Stimulated activated CD4-positive, alpha-beta T cell treated with anti-CD3 and anti-CD28 coated beads, Interleukin-2, amount 100 ng/mL, for 24 hours (primary cell): Measurements from ENCODE around the gene TMX2.
"Not testable (repeated sequence)": the region's sequence is repeated elsewhere in the genome, so short reads cannot be mapped to it uniquely, and the experiment has no call there.

Experiments
- DNase-seq, 2 donors: peaks; one replicate each; pipeline ENCODE4 v3.0.0-alpha.2; 2020

The TMX2 gene

GRCh38 chr11:57716726-57717125, 4.3 kb downstream of the TMX2 start:
- DNase-seq, result not testable (repeated sequence)

- no peak for DNase-seq
Observed at GRCh38 chr11:57727185-57727584, 14.8 kb downstream of the TMX2 start.

DNA sequence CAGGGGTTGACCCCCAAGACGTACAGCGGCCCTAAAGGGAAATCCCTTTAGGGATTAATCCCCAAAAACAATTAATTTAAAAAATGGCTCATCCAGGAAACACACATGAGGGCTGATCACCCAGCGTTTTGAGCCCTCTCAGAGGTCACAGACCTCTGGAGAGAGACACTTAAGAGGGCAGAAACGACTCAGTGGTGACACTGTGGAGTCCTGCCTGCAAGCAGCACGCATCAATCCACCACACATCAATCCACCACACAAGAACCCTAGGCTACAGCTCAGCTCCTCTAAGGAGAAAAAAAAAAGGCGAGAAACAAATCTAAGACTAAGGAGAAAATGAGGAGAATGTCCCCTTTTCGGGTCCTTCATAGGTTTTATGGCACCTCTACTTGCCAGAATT, 16.4 kb downstream of the TMX2 start:
- DNase-seq, result no peak

DNA sequence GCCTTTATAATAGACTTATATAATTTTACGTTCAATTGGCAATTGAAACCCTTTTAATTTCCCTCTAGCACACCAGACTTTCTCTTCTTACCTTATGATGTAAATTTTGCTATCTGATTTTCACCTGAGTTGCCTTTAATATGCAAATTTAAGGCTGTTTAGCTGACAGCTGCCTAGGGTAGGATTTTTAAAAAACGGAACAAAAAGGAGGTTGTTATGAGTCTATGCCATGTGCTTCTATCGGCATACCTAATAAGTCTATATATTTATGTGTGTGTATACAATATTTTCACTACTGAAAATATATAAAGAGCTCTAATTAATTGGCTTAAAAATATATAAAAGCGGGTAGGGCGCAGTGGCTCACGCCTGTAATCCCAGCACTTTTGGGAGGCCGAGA, 17.1 kb downstream of the TMX2 start:
- DNase-seq, result no peak

GRCh38 chr11:57732661-57733060, 20.3 kb downstream of the TMX2 start:
- DNase-seq, result no peak

DNA sequence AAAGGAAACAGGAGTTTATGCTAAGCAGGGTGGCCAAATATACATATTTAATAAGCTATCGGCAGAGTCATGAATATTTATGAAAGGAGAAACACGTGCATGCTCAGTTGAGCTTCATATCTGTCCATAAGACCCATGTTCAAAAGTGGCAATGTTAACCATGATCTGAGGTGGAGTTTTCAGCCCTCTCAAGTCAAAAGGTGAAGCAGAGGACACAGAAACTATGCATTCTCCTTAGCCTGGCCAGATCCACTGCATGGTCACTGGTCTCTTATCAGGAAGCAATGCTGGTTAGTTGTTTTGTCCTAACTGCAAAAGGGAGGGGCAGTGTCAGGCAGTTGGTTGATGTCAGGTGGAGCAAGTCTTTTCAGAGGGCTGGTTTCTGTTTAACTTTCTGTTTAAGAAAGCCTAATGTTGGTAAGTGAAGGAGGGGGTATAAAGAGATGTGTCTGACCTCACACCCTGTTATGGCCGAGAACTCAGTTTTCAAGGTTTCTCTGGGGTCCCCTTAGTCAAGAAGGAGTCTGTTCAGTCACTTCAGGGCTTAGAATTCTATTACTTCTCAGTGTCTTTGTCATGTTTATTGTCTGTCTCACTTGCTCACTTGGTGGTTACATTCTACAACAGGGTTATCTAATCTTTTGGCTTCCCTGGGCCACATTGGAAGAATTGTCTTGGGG, 23.4 kb downstream of the TMX2 start:
- DNase-seq, result no peak

- peak; percentile 96 for DNase-seq
Observed at GRCh38 chr11:57741132-57742086, 29.0 kb downstream of the TMX2 start, which contains the start of gene SELENOH. Gene SELENOH, plus strand, starts transcription at chr11:57741491. Its CDS starts 105 bp downstream, at chr11:57741596.

DNA sequence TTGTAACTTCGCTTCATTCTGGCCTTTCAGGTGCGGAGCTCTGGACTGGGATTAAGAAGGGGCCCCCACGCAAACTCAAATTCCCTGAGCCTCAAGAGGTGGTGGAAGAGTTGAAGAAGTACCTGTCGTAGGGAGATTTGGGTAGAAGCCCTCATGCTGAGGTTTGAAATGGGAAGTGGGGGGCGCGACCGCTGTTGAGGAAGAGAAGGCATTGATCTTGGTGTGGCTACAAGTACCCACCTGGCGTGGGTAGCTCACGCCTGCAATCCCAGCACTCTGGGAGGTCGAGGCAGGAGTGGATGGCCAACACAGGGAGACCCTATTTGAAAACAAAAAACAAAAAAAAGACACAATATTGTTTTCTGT, 29.7 kb downstream of the TMX2 start:
- DNase-seq, result no peak

GRCh38 chr11:57744357-57744756, 32.0 kb downstream of the TMX2 start:
- DNase-seq, result no peak

- no peak for DNase-seq
Observed at GRCh38 chr11:57745206-57745605, 32.8 kb downstream of the TMX2 start.

DNA sequence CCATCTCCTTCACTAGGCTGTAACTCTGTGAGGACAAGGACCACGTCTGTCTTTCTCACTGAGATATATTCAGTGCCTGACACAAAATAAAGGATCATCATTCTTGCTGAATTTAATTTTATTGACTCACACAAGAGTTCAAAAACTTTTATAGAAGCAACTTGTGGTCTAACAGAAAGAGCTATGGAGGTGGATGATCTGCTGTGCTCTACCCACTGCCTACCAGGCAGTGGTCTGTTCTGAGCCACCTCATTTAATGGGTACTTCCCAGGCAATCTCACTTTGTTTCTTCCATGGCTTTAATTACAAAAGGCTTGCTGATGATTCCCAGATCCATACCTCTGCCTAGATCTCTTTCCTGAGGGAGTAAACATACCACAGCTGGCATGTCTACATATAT, 34.5 kb downstream of the TMX2 start:
- DNase-seq, result no peak

DNA sequence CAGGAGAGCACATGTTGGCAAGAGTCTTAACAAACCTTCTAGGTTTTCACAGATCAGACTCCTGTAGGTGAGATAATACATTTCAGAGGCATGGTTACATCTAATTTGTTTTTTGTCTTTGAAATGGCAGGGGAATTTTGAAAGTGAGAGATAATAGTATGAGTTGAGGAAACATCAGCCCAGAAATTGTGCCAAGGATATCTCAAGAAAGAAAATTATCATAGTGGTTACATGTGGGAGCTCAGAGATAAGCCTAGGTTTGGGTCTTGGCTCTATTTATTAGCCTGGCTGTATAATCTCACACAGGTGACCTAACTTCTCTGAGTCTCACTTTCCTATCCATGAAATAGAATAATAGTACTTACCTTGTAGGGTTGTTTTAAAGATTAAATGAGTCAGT, 38.8 kb downstream of the TMX2 start:
- no peak for DNase-seq

- DNase-seq, result no peak
Observed at GRCh38 chr11:57751676-57752253, 39.4 kb downstream of the TMX2 start, which contains the start of gene BTBD18. Gene BTBD18, minus strand, starts transcription at chr11:57751819. Its CDS starts 631 bp downstream, at chr11:57751188.

DNA sequence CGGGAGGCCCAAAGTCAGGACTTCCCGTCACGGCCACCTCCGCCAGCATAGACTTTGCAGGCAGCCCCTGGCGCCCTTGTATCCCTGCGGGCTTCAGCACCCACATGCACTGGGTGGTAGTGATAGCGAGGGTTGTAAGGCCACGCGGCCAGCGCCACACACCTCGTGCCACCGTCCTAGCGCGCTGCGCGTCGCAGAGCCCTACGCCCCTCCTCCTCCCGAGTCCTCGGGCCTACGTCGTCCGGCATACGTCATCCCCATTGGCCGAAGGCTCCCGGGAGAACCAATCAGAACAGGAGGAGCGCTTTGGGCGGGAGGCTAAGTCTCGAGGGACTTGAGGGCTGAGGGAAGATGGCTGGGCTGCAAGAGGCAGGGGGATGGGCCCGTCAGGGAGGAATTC, 40.6 kb downstream of the TMX2 start:
- no peak for DNase-seq

- DNase-seq, result no peak
Observed at GRCh38 chr11:57758174-57758573, 45.8 kb downstream of the TMX2 start.

DNA sequence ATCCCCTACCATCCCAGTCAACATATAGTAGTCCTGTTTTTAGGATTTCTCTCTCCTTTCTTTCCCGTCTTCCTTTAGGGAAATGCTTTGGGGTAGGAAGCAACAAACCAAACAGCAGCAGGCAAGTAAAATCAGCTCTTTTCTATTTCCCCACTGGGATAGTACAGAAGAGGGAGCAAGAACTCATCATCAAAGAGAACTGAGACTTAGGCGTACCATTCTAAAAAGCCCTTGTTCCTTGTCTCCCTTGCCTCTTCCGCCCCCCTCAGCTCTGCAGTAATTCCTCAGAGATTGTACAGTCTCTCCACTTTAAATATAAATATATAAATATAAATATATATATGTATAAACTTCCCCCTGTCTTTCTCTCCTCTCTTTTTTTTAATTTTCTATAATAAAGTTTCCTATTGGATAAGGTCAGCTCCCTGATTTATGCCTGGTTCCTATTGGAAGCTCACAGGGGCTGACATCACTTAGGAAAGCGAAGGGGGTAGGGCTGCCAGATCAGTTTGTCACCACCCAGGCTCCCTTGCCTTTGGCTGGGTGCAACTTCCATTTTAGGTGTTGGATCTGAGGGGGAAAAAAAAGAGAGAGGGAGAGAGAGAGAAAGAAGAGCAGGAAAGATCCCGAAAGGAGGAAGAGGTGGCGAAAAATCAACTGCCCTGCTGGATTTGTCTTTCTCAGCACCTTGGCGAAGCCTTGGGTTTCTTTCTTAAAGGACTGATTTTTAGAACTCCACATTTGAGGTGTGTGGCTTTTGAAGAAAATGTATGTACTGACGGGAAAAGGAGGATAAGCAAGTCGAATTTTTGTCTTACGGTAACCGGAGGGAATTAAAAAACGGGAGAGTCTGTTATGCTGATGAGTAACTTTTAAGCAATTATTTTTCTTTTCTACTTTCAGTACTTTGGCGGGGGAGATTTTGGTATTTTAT, 49.2 kb downstream of the TMX2 start, which contains the start of gene CTNND1:
TSS of gene CTNND1 (plus strand) at position 502 of the 934 bp plus-strand sequence. CDS start 29,677 bp downstream, outside the sequence.
- DNase-seq, result no peak

- no peak for DNase-seq
Observed at GRCh38 chr11:57762235-57762861, 50.0 kb downstream of the TMX2 start.

GRCh38 chr11:57763568-57763967, 51.2 kb downstream of the TMX2 start:
- no peak for DNase-seq

- DNase-seq, result no peak
Observed at GRCh38 chr11:57764021-57764420, 51.6 kb downstream of the TMX2 start.

DNA sequence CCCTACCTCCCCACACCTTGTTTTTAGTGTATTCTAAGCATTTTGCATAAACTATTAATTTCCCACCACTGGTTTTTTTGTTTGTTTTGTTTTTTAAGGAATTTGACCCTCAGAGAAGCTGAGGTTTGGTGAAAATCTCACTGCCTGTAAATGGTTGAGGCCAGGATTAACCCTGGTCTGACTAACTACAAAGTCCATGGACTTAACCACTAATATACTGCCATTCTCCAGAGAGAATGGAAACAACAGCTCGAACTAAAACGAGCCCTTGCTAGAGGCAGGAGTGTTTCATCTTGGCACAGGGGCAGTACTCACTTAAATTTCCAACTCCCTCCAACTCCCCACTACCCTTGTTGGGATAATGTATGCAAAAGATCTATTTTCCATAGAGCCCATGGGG, 52.2 kb downstream of the TMX2 start:
- no peak for DNase-seq

DNA sequence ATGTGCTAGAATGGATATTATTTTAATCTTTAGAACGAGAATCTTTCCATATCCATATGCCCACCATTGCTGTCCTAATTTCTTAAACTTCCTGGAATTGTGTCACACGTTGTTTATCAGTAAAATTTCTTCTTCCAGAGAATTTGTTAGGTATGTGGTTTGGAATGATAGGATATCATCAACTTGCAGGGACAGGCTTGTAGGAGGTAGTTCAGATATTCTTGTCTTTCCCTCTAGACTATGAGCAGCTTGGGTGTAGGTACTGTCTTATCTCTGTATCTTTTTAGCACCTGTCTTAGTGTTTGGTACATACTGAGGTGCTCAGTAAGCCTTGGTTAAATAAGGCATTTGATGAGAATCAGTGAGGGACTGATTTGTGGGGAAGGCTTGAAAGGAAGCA, 52.6 kb downstream of the TMX2 start:
- no peak for DNase-seq

DNA sequence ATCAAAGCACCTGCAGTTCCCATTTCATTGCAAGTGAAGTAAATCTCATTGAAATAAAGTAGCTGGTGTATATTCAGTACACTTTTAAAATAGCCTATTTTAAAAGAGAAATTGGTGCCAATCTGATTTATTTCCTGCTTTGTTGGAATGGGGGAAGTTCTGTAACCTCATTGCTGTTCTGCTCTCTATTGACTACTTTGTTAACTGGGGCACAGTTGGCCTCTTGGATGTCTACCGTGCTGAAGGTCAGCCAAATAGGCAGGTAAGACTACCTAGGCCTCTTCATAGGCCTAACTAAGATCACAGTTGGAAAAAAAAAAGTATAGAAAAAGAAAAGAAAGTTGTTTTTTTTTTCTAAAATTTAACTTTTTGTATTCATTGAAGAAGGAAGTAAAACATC, 58.4 kb downstream of the TMX2 start:
- DNase-seq, result no peak
